IPS-NIHi11 (cell line): ENCODE measurements around the gene EIF2D.
"Not testable (repeated sequence)": the region's sequence is repeated elsewhere in the genome, so short reads cannot be mapped to it uniquely, and the experiment has no call there.

ENCODE experiments used
- DNase-seq: peaks from one replicate; pipeline ENCODE4 v3.0.0; 2012; ENCODE audit warnings: mixed read lengths, low spot score

Gene EIF2D

GRCh38 chr1:206612129-206612876 lies at the start of gene EIF2D:
EIF2D (minus strand) TSS chr1:206612465; CDS start chr1:206612342, 123 bp downstream.
- peak; percentile 100 for DNase-seq

GRCh38 chr1:206661161-206661820 lies 49.0 kb upstream of the EIF2D start:
- no peak for DNase-seq

GRCh38 chr1:206660136-206660535 lies 47.9 kb upstream of the EIF2D start:
- DNase-seq: no peak

GRCh38 chr1:206658981-206659273 lies 46.7 kb upstream of the EIF2D start:
- no peak for DNase-seq

GRCh38 chr1:206658264-206658980 lies 46.2 kb upstream of the EIF2D start:
- peak; percentile 87 for DNase-seq

GRCh38 chr1:206657751-206658150 lies 45.5 kb upstream of the EIF2D start:
- DNase-seq: no peak

GRCh38 chr1:206656936-206657335 lies 44.7 kb upstream of the EIF2D start:
- no peak for DNase-seq

GRCh38 chr1:206655471-206655882 lies 43.2 kb upstream of the EIF2D start:
- DNase-seq: no peak

- no peak for DNase-seq
These were observed 42.6 kb upstream of the EIF2D start for GRCh38 chr1:206654828-206655227.

- no peak for DNase-seq
These were observed 41.6 kb upstream of the EIF2D start for GRCh38 chr1:206653715-206654459.

GRCh38 chr1:206651958-206652890 lies 40.0 kb upstream of the EIF2D start:
- DNase-seq: no peak

GRCh38 chr1:206651014-206651413 lies 38.7 kb upstream of the EIF2D start:
- no peak for DNase-seq

GRCh38 chr1:206649261-206649921 lies 37.1 kb upstream of the EIF2D start:
- no peak for DNase-seq

- DNase-seq: no peak
These were observed 35.0 kb upstream of the EIF2D start for GRCh38 chr1:206647224-206647623.

GRCh38 chr1:206646504-206646903 lies 34.2 kb upstream of the EIF2D start:
- no peak for DNase-seq

GRCh38 chr1:206643118-206643698 lies 30.9 kb upstream of the EIF2D start:
- no peak for DNase-seq

- DNase-seq: not testable (repeated sequence)
These were observed 29.8 kb upstream of the EIF2D start for GRCh38 chr1:206642074-206642473.

GRCh38 chr1:206637605-206638004 lies 25.3 kb upstream of the EIF2D start:
- DNase-seq: no peak

- no peak for DNase-seq
These were observed 24.4 kb upstream of the EIF2D start for GRCh38 chr1:206636671-206637070.

GRCh38 chr1:206635978-206636345 lies 23.7 kb upstream of the EIF2D start:
- no peak for DNase-seq
